ENCODE results near the gene OR56B1. TPM values are rescaled to one million over a fixed set of nuclear protein-coding genes. Genes with fewer than 3 reads are reported as not detected.

OR56B1 gene
- total RNA-seq: under 1 TPM; 0.40 to 0.55 TPM

GRCh38 chr11:5736396-5736795 lies at the start of gene OR56B1:
TSS of gene OR56B1 (plus strand) at chr11:5736448. CDS start at chr11:5736517, 69 bp downstream.

GRCh38 chr11:5689551-5689983 lies 46.7 kb upstream of the OR56B1 start, which contains the start of gene TRIM22:
TSS of gene TRIM22 (plus strand) at chr11:5689790. CDS start at chr11:5696233, 6,443 bp downstream.

GRCh38 chr11:5753943-5754342 lies 17.7 kb downstream of the OR56B1 start, which contains the start of gene OR52N4:
TSS of gene OR52N4 (plus strand) at chr11:5754243. CDS start at chr11:5754741, 498 bp downstream.

GRCh38 chr11:5783255-5783654 lies 47.0 kb downstream of the OR56B1 start, which contains the start of gene OR52N5:
TSS of gene OR52N5 (minus strand) at chr11:5783355. CDS start at chr11:5778634, 4,721 bp downstream.

Other genes starting within 250 kb of the OR56B1 start
- not detected for gene OR52D1, start 247.8 kb upstream of the OR56B1 start, total RNA-seq
- gene UBQLN3, start 226.5 kb upstream of the OR56B1 start, total RNA-seq: not detected
- under 1 TPM in 1 of 2 experiments, not detected in 1; 0.20 TPM for gene UBQLNL, start 219.7 kb upstream of the OR56B1 start, total RNA-seq
- gene OR52H1, start 187.9 kb upstream of the OR56B1 start, total RNA-seq: not detected
- not detected for gene OR52B6, start 155.6 kb upstream of the OR56B1 start, total RNA-seq
- gene TRIM6, start 139.8 kb upstream of the OR56B1 start, total RNA-seq: under 1 TPM; 0.10 to 0.28 TPM
- gene TRIM34, start 111.4 kb upstream of the OR56B1 start, total RNA-seq: 10 to 100 TPM; 12.9 to 13.3 TPM
- gene TRIM5, start 51.4 kb upstream of the OR56B1 start, total RNA-seq: 10 to 100 TPM; 28.7 to 28.9 TPM
- 100 to 1,000 TPM; 262 to 277 TPM for gene TRIM22, start 46.7 kb upstream of the OR56B1 start, total RNA-seq
- 1 to 10 TPM; 1.3 to 1.9 TPM for gene OR52N4, start 17.8 kb downstream of the OR56B1 start, total RNA-seq
- not detected for gene OR52N5, start 46.9 kb downstream of the OR56B1 start, total RNA-seq
- not detected for gene OR52N1, start 54.8 kb downstream of the OR56B1 start, total RNA-seq
- not detected for gene OR52N2, start 72.5 kb downstream of the OR56B1 start, total RNA-seq
- gene OR52E6, start 105.4 kb downstream of the OR56B1 start, total RNA-seq: not detected
- not detected for gene OR52E8, start 121.2 kb downstream of the OR56B1 start, total RNA-seq
- gene OR52E4, start 144.2 kb downstream of the OR56B1 start, total RNA-seq: not detected
- not detected for gene OR52E5, start 156.8 kb downstream of the OR56B1 start, total RNA-seq
- gene OR56A3, start 205.8 kb downstream of the OR56B1 start, total RNA-seq: not detected
- not detected for gene OR56A5, start 232.0 kb downstream of the OR56B1 start, total RNA-seq

Data from activated naive CD4-positive, alpha-beta T cell treated with anti-CD3 and anti-CD28 coated beads, Interleukin-2, amount 10 ng/mL, durations not matched to agents 5 hours and 36 hours (primary cell).